Measurements from ENCODE around the gene GPNMB. TPM values are rescaled to one million over a fixed set of nuclear protein-coding genes. Genes with fewer than 3 reads are reported as not detected.
"Not testable (repeated sequence)": the region's sequence is repeated elsewhere in the genome, so short reads cannot be mapped to it uniquely, and the experiment has no call there.

GPNMB gene
- total RNA-seq (2014; rRNA removed) = 0.04 TPM in 1 of 2 replicates, not detected in the other
- percentile 11 among the genes with signal in this experiment for Bru-seq, nascent RNA
- BruChase-seq, experiment 1, labeled RNA remaining after a 6-hour chase = percentile 16 among the genes with signal in this experiment
- percentile 15 among the genes with signal in this experiment for BruChase-seq, experiment 2, labeled RNA remaining after a 2-hour chase
- long read RNA-seq, partial matches to known transcripts = 1 of 2 reads
- long read RNA-seq, other reads (novel, unspliced or antisense) = 0 of 2 reads

DNA sequence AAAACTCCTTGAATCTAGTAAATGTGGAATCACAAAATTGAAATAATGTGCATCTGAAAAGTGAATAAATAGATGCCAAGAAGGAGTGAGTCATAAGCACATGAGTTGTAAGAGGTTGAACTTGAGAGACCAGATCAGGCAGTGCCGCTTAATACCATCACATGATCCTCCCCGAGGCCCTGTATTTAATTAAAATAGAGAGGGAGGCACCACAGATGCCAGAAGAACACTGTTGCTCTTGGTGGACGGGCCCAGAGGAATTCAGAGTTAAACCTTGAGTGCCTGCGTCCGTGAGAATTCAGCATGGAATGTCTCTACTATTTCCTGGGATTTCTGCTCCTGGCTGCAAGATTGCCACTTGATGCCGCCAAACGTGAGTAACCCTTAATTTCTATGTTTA lies at the start of gene GPNMB:
Gene GPNMB (plus strand): TSS at position 221 of the 400 bp plus-strand sequence. CDS start 83 bp downstream, at position 304.
- intact Hi-C loops (cut with micrococcal nuclease) = no loop called here
- H3K36me3 ChIP-seq (ENCODE audit: low read depth, low read length) = no peaks in the 10 kb centered on the region
- no peak within 1 kb of the TSS for H3K4me2 ChIP-seq (ENCODE audit: low read length)
- H3K9me2 ChIP-seq (replicated peaks; ENCODE audit: low read length) = no peaks in the 10 kb centered on the region
- ChIA-PET CTCF (no interaction called here), POLR2A (ENCODE audit: unreplicated experiment) (no interaction called here)
- 0 out of 2 replicates have a peak, but pooled peaks cover 7% of the 10 kb centered on the region for H3K27me3 ChIP-seq (ENCODE audit: low read length)
- no peaks in the 10 kb centered on the region for H4K20me1 ChIP-seq (ENCODE audit: low read length)
- no peak within 1 kb of the TSS for H3K9ac ChIP-seq (ENCODE audit: low read length)
- H3K9me3 ChIP-seq (ENCODE audit: low read length) = no peaks in the 10 kb centered on the region
- no TSS peak for BruUV-seq (replicated peaks)
- H3K4me3 ChIP-seq (ENCODE audit: low read length) = no peak within 1 kb of the TSS
- DNase-seq (peak; percentile 25), ATAC-seq (peak; percentile 66)
- H2AFZ ChIP-seq (ENCODE audit: low read length) = no peak within 1 kb of the TSS
- no peaks in the 10 kb centered on the region for H3F3A ChIP-seq (ENCODE audit: low read length, unreplicated experiment)
- H3K27ac ChIP-seq (ENCODE audit: low read length) = no peak within 1 kb of the TSS
- H3K4me1 ChIP-seq (ENCODE audit: insufficient read depth, low read length) = no peaks in the 10 kb centered on the region
- no peaks in the 10 kb centered on the region for H3K79me2 ChIP-seq (ENCODE audit: low read length)
- TF ChIP-seq EZH2 (IDR thresholded peaks at IDR 0.05; ENCODE audit: low read length, unreplicated experiment) = no peak
- no peak for TF ChIP-seq EZH2phosphoT487 (IDR thresholded peaks at IDR 0.05; ENCODE audit: borderline replicate concordance, low read length)
- TF ChIP-seq, protein P1, sequence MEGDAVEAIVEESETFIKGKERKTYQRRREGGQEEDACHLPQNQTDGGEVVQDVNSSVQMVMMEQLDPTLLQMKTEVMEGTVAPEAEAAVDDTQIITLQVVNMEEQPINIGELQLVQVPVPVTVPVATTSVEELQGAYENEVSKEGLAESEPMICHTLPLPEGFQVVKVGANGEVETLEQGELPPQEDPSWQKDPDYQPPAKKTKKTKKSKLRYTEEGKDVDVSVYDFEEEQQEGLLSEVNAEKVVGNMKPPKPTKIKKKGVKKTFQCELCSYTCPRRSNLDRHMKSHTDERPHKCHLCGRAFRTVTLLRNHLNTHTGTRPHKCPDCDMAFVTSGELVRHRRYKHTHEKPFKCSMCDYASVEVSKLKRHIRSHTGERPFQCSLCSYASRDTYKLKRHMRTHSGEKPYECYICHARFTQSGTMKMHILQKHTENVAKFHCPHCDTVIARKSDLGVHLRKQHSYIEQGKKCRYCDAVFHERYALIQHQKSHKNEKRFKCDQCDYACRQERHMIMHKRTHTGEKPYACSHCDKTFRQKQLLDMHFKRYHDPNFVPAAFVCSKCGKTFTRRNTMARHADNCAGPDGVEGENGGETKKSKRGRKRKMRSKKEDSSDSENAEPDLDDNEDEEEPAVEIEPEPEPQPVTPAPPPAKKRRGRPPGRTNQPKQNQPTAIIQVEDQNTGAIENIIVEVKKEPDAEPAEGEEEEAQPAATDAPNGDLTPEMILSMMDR (conservative IDR thresholded peaks at IDR 0.05; ENCODE audit: low read depth, low read length) = no peak

DNA sequence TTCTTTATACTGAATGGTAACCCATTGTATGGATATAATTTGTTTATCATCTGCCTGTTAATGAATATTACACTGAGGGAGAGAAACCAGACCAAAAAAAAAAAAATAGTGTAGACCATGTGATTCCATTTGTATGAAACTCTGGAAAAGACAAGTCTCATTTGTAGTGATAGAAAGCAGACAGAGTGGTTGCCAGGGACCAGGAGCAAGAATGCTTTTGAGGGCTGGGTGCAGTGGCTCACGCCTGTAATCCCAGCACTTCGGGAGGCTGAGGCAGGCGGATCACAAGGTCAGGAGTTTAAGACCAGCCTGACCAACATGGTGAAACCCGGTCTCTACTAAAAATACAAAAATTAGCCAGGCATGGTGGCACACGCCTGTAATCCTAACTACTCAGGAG lies 48.8 kb upstream of the GPNMB start:
- H3K4me3 ChIP-seq (ENCODE audit: low read length); ATAC-seq; H3K9me3 ChIP-seq (ENCODE audit: low read length); H3K9ac ChIP-seq (ENCODE audit: low read length); POLR2A ChIA-PET (ENCODE audit: unreplicated experiment); H3K27ac ChIP-seq (ENCODE audit: low read length); H3K9me2 ChIP-seq (replicated peaks; ENCODE audit: low read length); H3F3A ChIP-seq (ENCODE audit: low read length, unreplicated experiment); H4K20me1 ChIP-seq (ENCODE audit: low read length); CTCF ChIA-PET; H3K4me1 ChIP-seq (ENCODE audit: insufficient read depth, low read length); H3K79me2 ChIP-seq (ENCODE audit: low read length); H2AFZ ChIP-seq (ENCODE audit: low read length); H3K4me2 ChIP-seq (ENCODE audit: low read length); DNase-seq; H3K27me3 ChIP-seq (ENCODE audit: low read length); intact Hi-C loops (cut with micrococcal nuclease); BruUV-seq (replicated peaks): not testable (repeated sequence)
- H3K36me3 ChIP-seq (ENCODE audit: low read depth, low read length) = peaks cover 33% of the 10 kb centered on the region

DNA sequence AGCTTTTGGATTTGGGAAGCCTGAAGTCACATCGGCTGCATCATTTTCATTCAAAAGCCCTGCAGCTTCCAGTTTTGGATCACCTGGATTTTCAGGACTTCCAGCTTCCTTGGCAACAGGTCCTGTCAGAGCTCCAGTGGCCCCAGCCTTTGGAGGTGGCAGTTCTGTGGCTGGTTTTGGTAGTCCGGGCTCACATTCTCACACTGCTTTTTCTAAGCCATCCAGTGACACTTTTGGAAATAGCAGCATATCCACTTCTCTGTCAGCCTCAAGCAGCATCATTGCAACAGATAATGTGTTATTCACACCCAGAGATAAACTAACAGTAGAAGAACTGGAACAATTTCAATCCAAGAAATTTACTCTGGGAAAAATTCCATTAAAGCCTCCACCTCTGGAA lies 46.2 kb upstream of the GPNMB start:
- Histone ChIP-seq H3K9ac (ENCODE audit: low read length) (no peak overlapping the region), H3K36me3 (ENCODE audit: low read depth, low read length) (peaks cover 30% of the 10 kb centered on the region), H3K27me3 (ENCODE audit: low read length) (no peaks in the 10 kb centered on the region), H3K4me2 (ENCODE audit: low read length) (no peak overlapping the region), H2AFZ (ENCODE audit: low read length) (no peak overlapping the region), H4K20me1 (ENCODE audit: low read length) (no peaks in the 10 kb centered on the region; the same call in 1 of the 2 replicates), H3K9me2 (replicated peaks; ENCODE audit: low read length) (no peaks in the 10 kb centered on the region), H3F3A (ENCODE audit: low read length, unreplicated experiment) (no peaks in the 10 kb centered on the region), H3K9me3 (ENCODE audit: low read length) (no peaks in the 10 kb centered on the region), H3K4me1 (ENCODE audit: insufficient read depth, low read length) (no peaks in the 10 kb centered on the region), H3K27ac (ENCODE audit: low read length) (no peak overlapping the region), H3K4me3 (ENCODE audit: low read length) (no peak overlapping the region), H3K79me2 (ENCODE audit: low read length) (no peaks in the 10 kb centered on the region)
- BruUV-seq (replicated peaks) = no TSS peak
- DNase-seq = no peak
- no peak for ATAC-seq
- CTCF ChIA-PET = no interaction called here
- POLR2A ChIA-PET (ENCODE audit: unreplicated experiment) = no interaction called here
- TF ChIP-seq EZH2phosphoT487 (IDR thresholded peaks at IDR 0.05; ENCODE audit: borderline replicate concordance, low read length) = no peak
- TF ChIP-seq, protein P1 (conservative IDR thresholded peaks at IDR 0.05; ENCODE audit: low read depth, low read length) = no peak
- no peak for TF ChIP-seq EZH2 (IDR thresholded peaks at IDR 0.05; ENCODE audit: low read length, unreplicated experiment)
- intact Hi-C loops (cut with micrococcal nuclease) = no loop called here
